ENCODE results near the gene MDFIC2. TPM values are rescaled to one million over a fixed set of nuclear protein-coding genes. Genes with fewer than 3 reads are reported as not detected.

Gene MDFIC2
- not detected in 5 replicates for total RNA-seq (2022; extraction: Qiagen RNA extraction)

GRCh38 chr3:70312336-70312735 is at the start of gene MDFIC2:
MDFIC2 (minus strand) TSS chr3:70312638; CDS start chr3:70311973, 665 bp downstream.

